ENCODE data around the gene DDX6. TPM values are rescaled to one million over a fixed set of nuclear protein-coding genes. Genes with fewer than 3 reads are reported as not detected.
"Not testable (repeated sequence)": the region's sequence is repeated elsewhere in the genome, so short reads cannot be mapped to it uniquely, and the experiment has no call there.

The DDX6 gene
- total and polyA plus RNA-seq, 10 donors = 36.3 to 206 (median 167) TPM

GRCh38 chr11:118715837-118716260 is 75.1 kb downstream of the DDX6 start:
- H3K27me3 ChIP-seq (replicated peaks in 1 of 7) = no peaks in the 10 kb centered on the region
- intact Hi-C loops (cut with DNase I; ENCODE audit: low total_unique reads) = no loop called here
- 54 to 68% (median 65%) methylated on average over 4 of the region's 4 CpGs for WGBS, 5 donors
- H3K27ac ChIP-seq = peak overlapping the region in 1 of 8 donors; percentile 8
- peaks cover 0 to 11% (median 3%) of the 10 kb centered on the region in 6 donors for H3K4me1 ChIP-seq
- no peaks in the 10 kb centered on the region for H3K36me3 ChIP-seq
- DNase-seq = peak; percentile 6
- no peaks in the 10 kb centered on the region for H3K9me3 ChIP-seq
- TF ChIP-seq POLR2AphosphoS5 (IDR thresholded peaks at IDR 0.05) (no peak), CTCF (IDR thresholded peaks at IDR 0.05 in 8 of 11, conservative IDR thresholded peaks at IDR 0.05 in 3 of 11) (no peak), POLR2A (IDR thresholded peaks at IDR 0.05) (no peak)
- no peak overlapping the region for H3K4me3 ChIP-seq

GRCh38 chr11:118715245-118715831 is 75.6 kb downstream of the DDX6 start:
- H3K4me1 ChIP-seq = peaks cover 0 to 11% (median 3%) of the 10 kb centered on the region in 6 donors
- peak; percentile 27 for DNase-seq
- WGBS, 5 donors = 66 to 79% (median 71%) methylated on average over 5 of the region's 5 CpGs
- H3K9me3 ChIP-seq = no peaks in the 10 kb centered on the region
- no peaks in the 10 kb centered on the region for H3K27me3 ChIP-seq (replicated peaks in 1 of 7)
- no peak for TF ChIP-seq POLR2AphosphoS5 (IDR thresholded peaks at IDR 0.05)
- TF ChIP-seq POLR2A (IDR thresholded peaks at IDR 0.05) = no peak
- no peak for TF ChIP-seq CTCF (IDR thresholded peaks at IDR 0.05 in 8 of 11, conservative IDR thresholded peaks at IDR 0.05 in 3 of 11)
- H3K36me3 ChIP-seq = no peaks in the 10 kb centered on the region
- H3K4me3 ChIP-seq = no peak overlapping the region
- intact Hi-C loops (cut with DNase I; ENCODE audit: low total_unique reads) = no loop called here
- peak overlapping the region in 1 of 8 donors; percentile 8 for H3K27ac ChIP-seq

- H3K4me3 ChIP-seq = no peak overlapping the region
- DNase-seq = no peak
- peaks cover 0 to 11% (median 3%) of the 10 kb centered on the region in 6 donors for H3K4me1 ChIP-seq
- H3K27me3 ChIP-seq (replicated peaks in 1 of 7) = no peaks in the 10 kb centered on the region
- intact Hi-C loops (cut with DNase I; ENCODE audit: low total_unique reads) = no loop called here
- H3K27ac ChIP-seq = no peak overlapping the region
- no peaks in the 10 kb centered on the region for H3K9me3 ChIP-seq
- TF ChIP-seq POLR2AphosphoS5 (IDR thresholded peaks at IDR 0.05) (no peak), CTCF (IDR thresholded peaks at IDR 0.05 in 8 of 11, conservative IDR thresholded peaks at IDR 0.05 in 3 of 11) (no peak), POLR2A (IDR thresholded peaks at IDR 0.05) (no peak)
- no peaks in the 10 kb centered on the region for H3K36me3 ChIP-seq
Measured at GRCh38 chr11:118714816-118715215, 76.1 kb downstream of the DDX6 start.

GRCh38 chr11:118714416-118714815 is 76.5 kb downstream of the DDX6 start:
- H3K4me1 ChIP-seq = peaks cover 0 to 11% (median 3%) of the 10 kb centered on the region in 6 donors
- H3K9me3 ChIP-seq; H3K4me3 ChIP-seq; H3K27ac ChIP-seq; DNase-seq; intact Hi-C loops (cut with DNase I; ENCODE audit: low total_unique reads); H3K36me3 ChIP-seq; H3K27me3 ChIP-seq (replicated peaks in 1 of 7): not testable (repeated sequence)
- 81 to 98% (median 94%) methylated on average over 5 of the region's 5 CpGs for WGBS, 5 donors
